ENCODE results near the gene PTPN23. TPM values are rescaled to one million over a fixed set of nuclear protein-coding genes. Genes with fewer than 3 reads are reported as not detected.

PTPN23 gene
- total and polyA plus RNA-seq, 4 experiments from 2014 or later: 0.46 to 53.9 (median 27.2) TPM

GRCh38 chr3:47404955-47405790, 24.4 kb downstream of the PTPN23 start:
- intact Hi-C loops (cut with micrococcal nuclease): no loop called here
- Mint-ChIP-seq H3K27me3 (no peaks in the 10 kb centered on the region), H3K36me3 (peaks cover 0 to 28% of the 10 kb centered on the region in 2 donors), H3K4me1 (peaks cover 0 to 9% (median under 1%) of the 10 kb centered on the region in 4 donors), H3K27ac (peak overlapping the region in 1 of 7 donors; percentile 63), H3K4me3 (no peak overlapping the region), H3K9me3 (peaks cover 0 to 2% (median 0%) of the 10 kb centered on the region in 8 donors)
- Histone ChIP-seq H3K9me3 (ENCODE audit: control insufficient read depth in 1 of 2, low read length in 2 of 2) (no peaks in the 10 kb centered on the region), H3K4me3 (ENCODE audit: low read length in 2 of 2) (no peak overlapping the region), H3K27me3 (ENCODE audit: insufficient read depth, low read length) (no peaks in the 10 kb centered on the region), H3K27ac (ENCODE audit: low read depth, low read length) (no peak overlapping the region), H3K4me1 (ENCODE audit: insufficient read depth, low read length) (no peaks in the 10 kb centered on the region), H3K36me3 (ENCODE audit: insufficient read depth, low read length) (peaks cover 30% of the 10 kb centered on the region)
- CTCF ChIA-PET (ENCODE audit: partially characterized antibody): no interaction called here
- POLR2A ChIA-PET (ENCODE audit: partially characterized antibody): interaction anchor here (1.5 kb wide), 1 partner anchor 16 kb away, joined by 5 read pairs; no protein-coding TSS in a partner anchor
- no peak for DNase-seq

DNA sequence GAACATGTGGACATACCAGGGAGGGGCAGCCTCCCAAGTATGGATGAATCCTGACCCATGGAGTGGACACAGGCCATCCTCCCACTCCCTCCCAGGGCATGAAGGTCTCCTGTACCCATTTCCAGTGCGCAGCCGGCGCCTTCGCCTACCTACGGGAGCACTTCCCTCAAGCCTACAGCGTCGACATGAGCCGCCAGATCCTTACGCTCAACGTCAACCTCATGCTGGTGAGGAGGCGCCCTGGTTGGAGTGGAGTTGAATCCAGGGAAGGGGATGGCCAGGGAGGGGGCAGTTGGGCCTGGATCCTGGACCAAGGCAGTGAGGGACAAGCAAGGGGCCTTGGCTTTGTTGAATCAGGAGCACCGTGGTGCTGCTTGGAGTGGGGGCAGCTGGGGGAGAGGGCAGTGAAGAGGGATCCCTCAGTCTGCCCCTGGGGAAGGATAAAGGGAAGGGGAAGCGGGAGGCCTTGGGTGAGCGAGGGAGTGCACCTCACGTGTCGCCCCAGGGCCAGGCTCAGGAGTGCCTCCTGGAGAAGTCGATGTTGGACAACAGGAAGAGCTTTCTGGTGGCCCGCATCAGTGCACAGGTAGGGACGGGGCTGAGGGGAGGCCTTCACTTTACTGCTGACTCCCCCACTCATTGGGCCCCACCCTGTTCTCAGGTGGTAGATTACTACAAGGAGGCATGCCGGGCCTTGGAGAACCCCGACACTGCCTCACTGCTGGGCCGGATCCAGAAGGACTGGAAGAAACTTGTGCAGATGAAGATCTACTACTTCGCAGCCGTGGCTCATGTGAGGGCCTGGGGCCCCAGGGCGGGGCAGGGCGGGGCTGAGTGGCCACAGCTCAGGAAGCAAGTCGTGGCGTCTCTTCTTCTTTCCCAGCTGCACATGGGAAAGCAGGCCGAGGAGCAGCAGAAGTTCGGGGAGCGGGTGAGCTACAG, 25.3 kb downstream of the PTPN23 start:
- DNase-seq: no peak
- POLR2A ChIA-PET (ENCODE audit: partially characterized antibody): interaction anchor here (1.5 kb wide), 1 partner anchor 16 kb away, joined by 5 read pairs; no protein-coding TSS in a partner anchor

GRCh38 chr3:47406762-47407149, 25.9 kb downstream of the PTPN23 start:
- no peaks in the 10 kb centered on the region for H3K27me3 ChIP-seq (ENCODE audit: insufficient read depth, low read length)
- H3K36me3 Mint-ChIP-seq: peaks cover 4 to 31% of the 10 kb centered on the region in 2 donors
- no peaks in the 10 kb centered on the region for H3K9me3 ChIP-seq (ENCODE audit: control insufficient read depth in 1 of 2, low read length in 2 of 2)
- intact Hi-C loops (cut with micrococcal nuclease): no loop called here
- POLR2A ChIA-PET (ENCODE audit: partially characterized antibody): no interaction called here
- H3K27ac ChIP-seq (ENCODE audit: low read depth, low read length): no peak overlapping the region
- CTCF ChIA-PET (ENCODE audit: partially characterized antibody): no interaction called here
- no peak for DNase-seq
- H3K4me1 ChIP-seq (ENCODE audit: insufficient read depth, low read length): no peaks in the 10 kb centered on the region
- H3K4me3 ChIP-seq (ENCODE audit: low read length in 2 of 2): no peak overlapping the region
- H3K4me1 Mint-ChIP-seq: peaks cover 0 to 2% (median under 1%) of the 10 kb centered on the region in 4 donors
- no peaks in the 10 kb centered on the region for H3K27me3 Mint-ChIP-seq
- peaks cover 0 to 2% (median 0%) of the 10 kb centered on the region in 8 donors for H3K9me3 Mint-ChIP-seq
- H3K36me3 ChIP-seq (ENCODE audit: insufficient read depth, low read length): peaks cover 37% of the 10 kb centered on the region
- peak overlapping the region in 1 of 7 donors; percentile 15 for H3K27ac Mint-ChIP-seq
- H3K4me3 Mint-ChIP-seq: no peak overlapping the region

More for the DNA sequence above, 25.3 kb downstream of the PTPN23 start:
- intact Hi-C loops (cut with micrococcal nuclease): no loop called here
- H3K4me1 ChIP-seq (ENCODE audit: insufficient read depth, low read length): no peaks in the 10 kb centered on the region
- H3K36me3 Mint-ChIP-seq: peaks cover 0 to 28% of the 10 kb centered on the region in 2 donors
- peaks cover 31% of the 10 kb centered on the region for H3K36me3 ChIP-seq (ENCODE audit: insufficient read depth, low read length)
- peaks cover 0 to 2% (median 0%) of the 10 kb centered on the region in 8 donors for H3K9me3 Mint-ChIP-seq
- H3K4me3 Mint-ChIP-seq: no peak overlapping the region
- H3K9me3 ChIP-seq (ENCODE audit: control insufficient read depth in 1 of 2, low read length in 2 of 2): no peaks in the 10 kb centered on the region
- H3K4me3 ChIP-seq (ENCODE audit: low read length in 2 of 2): no peak overlapping the region
- no peak overlapping the region for H3K27ac ChIP-seq (ENCODE audit: low read depth, low read length)
- H3K4me1 Mint-ChIP-seq: peaks cover 0 to 8% (median under 1%) of the 10 kb centered on the region in 4 donors
- no peaks in the 10 kb centered on the region for H3K27me3 Mint-ChIP-seq
- peak overlapping the region in 3 of 7 donors; percentile 37 to 78 (median 57) for H3K27ac Mint-ChIP-seq
- CTCF ChIA-PET (ENCODE audit: partially characterized antibody): no interaction called here
- no peaks in the 10 kb centered on the region for H3K27me3 ChIP-seq (ENCODE audit: insufficient read depth, low read length)

DNA sequence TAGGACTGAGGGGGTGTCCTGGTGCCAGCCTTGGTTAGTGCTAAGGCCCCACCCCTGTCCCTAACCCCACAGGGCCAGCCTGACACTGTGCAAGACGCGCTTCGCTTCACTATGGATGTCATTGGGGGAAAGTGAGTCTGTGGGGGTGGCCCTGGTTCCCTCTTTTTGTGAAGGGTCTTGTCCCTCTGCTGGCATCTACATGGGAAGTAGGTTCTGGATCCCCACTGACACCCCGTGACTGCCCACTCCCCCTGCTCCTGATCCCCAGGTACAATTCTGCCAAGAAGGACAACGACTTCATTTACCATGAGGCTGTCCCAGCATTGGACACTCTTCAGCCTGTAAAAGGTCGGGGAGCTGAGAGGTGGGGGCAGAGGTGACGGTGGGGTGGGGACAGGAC, 26.4 kb downstream of the PTPN23 start:
- peaks cover 42% of the 10 kb centered on the region for H3K36me3 ChIP-seq (ENCODE audit: insufficient read depth, low read length)
- no peaks in the 10 kb centered on the region for H3K4me1 ChIP-seq (ENCODE audit: insufficient read depth, low read length)
- no peaks in the 10 kb centered on the region for H3K27me3 ChIP-seq (ENCODE audit: insufficient read depth, low read length)
- Mint-ChIP-seq H3K4me1 (peaks cover 0 to 1% (median 0%) of the 10 kb centered on the region in 4 donors), H3K9me3 (peaks cover 0 to 2% (median 0%) of the 10 kb centered on the region in 8 donors), H3K27ac (no peak overlapping the region), H3K27me3 (no peaks in the 10 kb centered on the region), H3K4me3 (no peak overlapping the region), H3K36me3 (peaks cover 4 to 31% of the 10 kb centered on the region in 2 donors)
- intact Hi-C loops (cut with micrococcal nuclease): no loop called here
- no peaks in the 10 kb centered on the region for H3K9me3 ChIP-seq (ENCODE audit: control insufficient read depth in 1 of 2, low read length in 2 of 2)
- H3K4me3 ChIP-seq (ENCODE audit: low read length in 2 of 2): no peak overlapping the region
- ChIA-PET CTCF (ENCODE audit: partially characterized antibody) (no interaction called here), POLR2A (ENCODE audit: partially characterized antibody) (no interaction called here)
- no peak for DNase-seq
- H3K27ac ChIP-seq (ENCODE audit: low read depth, low read length): no peak overlapping the region

GRCh38 chr3:47407896-47408838, 27.3 kb downstream of the PTPN23 start:
- no peaks in the 10 kb centered on the region for H3K4me1 ChIP-seq (ENCODE audit: insufficient read depth, low read length)
- Mint-ChIP-seq H3K27ac (peak overlapping the region in 3 of 7 donors; percentile 37 to 79 (median 38)), H3K27me3 (no peaks in the 10 kb centered on the region), H3K36me3 (peaks cover 8 to 34% of the 10 kb centered on the region in 2 donors), H3K4me1 (peaks cover 0 to 2% (median 1%) of the 10 kb centered on the region in 4 donors), H3K9me3 (peaks cover 0 to 2% (median 0%) of the 10 kb centered on the region in 8 donors), H3K4me3 (no peak overlapping the region)
- POLR2A ChIA-PET (ENCODE audit: partially characterized antibody): interaction anchor here (1.0 kb wide), 1 partner anchor 33 kb away, joined by 3 read pairs; no protein-coding TSS in a partner anchor
- intact Hi-C loops (cut with micrococcal nuclease): no loop called here
- DNase-seq: no peak
- H3K36me3 ChIP-seq (ENCODE audit: insufficient read depth, low read length): peaks cover 49% of the 10 kb centered on the region
- H3K27ac ChIP-seq (ENCODE audit: low read depth, low read length): no peak overlapping the region
- CTCF ChIA-PET (ENCODE audit: partially characterized antibody): interaction anchor here (1.5 kb wide), 1 partner anchor 13 kb away, joined by 4 read pairs; no protein-coding TSS in a partner anchor
- no peak overlapping the region for H3K4me3 ChIP-seq (ENCODE audit: low read length in 2 of 2)
- H3K9me3 ChIP-seq (ENCODE audit: control insufficient read depth in 1 of 2, low read length in 2 of 2): no peaks in the 10 kb centered on the region
- no peaks in the 10 kb centered on the region for H3K27me3 ChIP-seq (ENCODE audit: insufficient read depth, low read length)

- Mint-ChIP-seq H3K27me3 (no peaks in the 10 kb centered on the region), H3K27ac (peak overlapping the region in 1 of 7 donors; percentile 70), H3K4me3 (no peak overlapping the region), H3K4me1 (peaks cover 0 to 5% (median 1%) of the 10 kb centered on the region in 4 donors), H3K36me3 (peaks cover 11 to 40% of the 10 kb centered on the region in 2 donors), H3K9me3 (peaks cover 0 to 2% (median 0%) of the 10 kb centered on the region in 8 donors)
- intact Hi-C loops (cut with micrococcal nuclease): no loop called here
- Histone ChIP-seq H3K4me3 (ENCODE audit: low read length in 2 of 2) (no peak overlapping the region), H3K27me3 (ENCODE audit: insufficient read depth, low read length) (no peaks in the 10 kb centered on the region), H3K4me1 (ENCODE audit: insufficient read depth, low read length) (no peaks in the 10 kb centered on the region), H3K36me3 (ENCODE audit: insufficient read depth, low read length) (peaks cover 55% of the 10 kb centered on the region), H3K9me3 (ENCODE audit: control insufficient read depth in 1 of 2, low read length in 2 of 2) (no peaks in the 10 kb centered on the region), H3K27ac (ENCODE audit: low read depth, low read length) (no peak overlapping the region)
- CTCF ChIA-PET (ENCODE audit: partially characterized antibody): interaction anchor here (1.5 kb wide), 1 partner anchor 12 kb away, joined by 4 read pairs; no protein-coding TSS in a partner anchor
- no peak for DNase-seq
- POLR2A ChIA-PET (ENCODE audit: partially characterized antibody): interaction anchor here (1.0 kb wide), 1 partner anchor 34 kb away, joined by 3 read pairs; no protein-coding TSS in a partner anchor
Measured at GRCh38 chr3:47408839-47409229, 28.0 kb downstream of the PTPN23 start.
